Pancreas (tissue), 10 donors: Measurements from ENCODE around the gene SMIM26. TPM values are rescaled to one million over a fixed set of nuclear protein-coding genes. Genes with fewer than 3 reads are reported as not detected.

Experiments used
- ATAC-seq, 4 donors: fragments of 200-7000 bp; cut with Tn5 transposase; one replicate each; pipeline versions ENCODE4 v1.8.0 to v1.9.1; 2020; ENCODE audit warnings: mild to moderate bottlenecking in 4 of 4, moderate library complexity in 4 of 4
- DNase-seq, 6 donors: peaks; one replicate each; pipeline ENCODE4 v3.0.0-alpha.2; 2020
- FAIRE-seq: peaks from 2 replicates; lab custom pipeline; 2012; peaks lifted over from hg19 to GRCh38; lab: Jason Lieb, UNC
- H3K27ac ChIP-seq, 4 donors: fragments of 200-600 bp; sonication (generic); 1 replicate in 3 of 4; 2 replicates in 1 of 4; pipeline versions ENCODE4 v1.5.0 to v1.8.0; 2020
- H3K27me3 ChIP-seq, 4 donors: fragments of 200-600 bp; one replicate each; pipeline ENCODE4 v1.8.0; 2021
- H3K36me3 ChIP-seq, 3 donors: fragments of 200-600 bp; sonication (generic) in 1 of 3; one replicate each; pipeline versions ENCODE4 v1.5.0 to v1.8.0; 2020 to 2021
- H3K4me1 ChIP-seq, 3 donors: fragments of 200-600 bp; one replicate each; pipeline ENCODE4 v1.8.0; 2021
- H3K4me3 ChIP-seq, 4 donors: fragments of 200-600 bp; sonication (generic) in 2 of 4; one replicate each; pipeline versions ENCODE4 v1.5.0 to v1.8.0; 2020 to 2021
- H3K9me3 ChIP-seq, 4 donors: fragments of 200-600 bp; one replicate each; pipeline ENCODE4 v1.8.0; 2021
- CTCF ChIP-seq, 4 donors: fragments of 200-600 bp; sonication (generic) in 3 of 4; IDR thresholded peaks; one replicate each; pipeline versions ENCODE4 v1.5.0 to v1.8.0; 2021; ENCODE audit warnings: antibody characterized with exemption in 4 of 4
- WGBS, 2 donors: extraction: QIAGEN DNeasy Blood & Tissue Kit; methylation state at CpG; one replicate each; pipeline ENCODE4 v1.1.7; 2013; 5-methylcytosine and 5-hydroxymethylcytosine counted together
- intact Hi-C, 3 donors: fragments of 100-400 bp; cut with DNase I; formaldehyde crosslinking; loops; one replicate each; pipeline versions ENCODE4 v1.11.1 to v1.14.2; 2022
- polyA plus RNA-seq, 2 donors: library from polyadenylated mRNA; stranded (reverse); fragments of 200-250 nt; gene quantifications; one replicate each; pipeline ENCODE4 v1.2.3, GENCODE V29; 2013
- total RNA-seq, 6 donors: library from RNA; stranded (reverse); fragmentation: NEBNext Ultra II Directional in 4 of 6; extraction: Animal tissue kit (Norgen Biotek cat#: 25700) in 4 of 6; gene quantifications; one replicate each; pipeline versions ENCODE4 v1.2.1 to v1.2.4, GENCODE V29; 2021 to 2023
- donor health status: healthy with polysubstance abuse.
- donor health status: DM: no; HTN: no; CAD: no; lungs with moderate emphysema.
- donor health status: DM: no; HTN: no; CAD: no.
- donor health status: control.
- donor health status: control.
- donor health status: Bipolar disorder and iron deficiency.
- donor health status: DM: yes; HTN: yes; CAD: no.
- donor health status: DM: no; HTN: no; CAD: no.
- donor health status: DM: no; HTN: no; CAD: no.
- donor health status: DM: yes; HTN: yes; CAD: no.

SMIM26 gene
- total and polyA plus RNA-seq, 8 donors = 28.8 to 109 (median 35.7) TPM

DNA sequence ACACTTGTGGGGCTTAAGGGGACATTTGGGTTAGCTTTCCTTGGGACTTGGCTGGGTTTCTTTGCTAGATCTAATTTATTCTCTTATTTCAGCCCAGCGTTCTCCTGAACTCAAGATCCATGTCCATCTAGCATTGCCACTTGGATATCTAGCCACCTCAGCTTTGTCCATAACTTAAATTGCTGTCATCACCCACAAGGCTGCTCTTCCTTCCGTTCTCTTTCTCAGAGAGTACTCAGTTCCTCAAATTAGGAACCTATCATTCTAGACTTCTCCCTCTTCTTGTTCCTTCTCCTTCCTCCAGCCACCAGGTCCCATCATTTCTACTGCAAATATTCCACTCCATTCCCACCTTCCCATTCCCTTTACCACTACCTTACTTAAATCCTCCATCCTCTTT lies 4.3 kb downstream of the SMIM26 start:
- FAIRE-seq (no peak), ATAC-seq (no peak), DNase-seq (no peak)
- Histone ChIP-seq H3K4me1 (peaks cover under 1 to 8% (median 3%) of the 10 kb centered on the region in 3 donors), H3K9me3 (no peaks in the 10 kb centered on the region), H3K27ac (no peak overlapping the region), H3K27me3 (no peaks in the 10 kb centered on the region), H3K36me3 (no peaks in the 10 kb centered on the region), H3K4me3 (no peak overlapping the region)
- intact Hi-C loops = no loop called here
- 96 to 98% methylated on average over 2 of the region's 2 CpGs for WGBS, 2 donors
- no peak for TF ChIP-seq CTCF (IDR thresholded peaks at IDR 0.05)

DNA sequence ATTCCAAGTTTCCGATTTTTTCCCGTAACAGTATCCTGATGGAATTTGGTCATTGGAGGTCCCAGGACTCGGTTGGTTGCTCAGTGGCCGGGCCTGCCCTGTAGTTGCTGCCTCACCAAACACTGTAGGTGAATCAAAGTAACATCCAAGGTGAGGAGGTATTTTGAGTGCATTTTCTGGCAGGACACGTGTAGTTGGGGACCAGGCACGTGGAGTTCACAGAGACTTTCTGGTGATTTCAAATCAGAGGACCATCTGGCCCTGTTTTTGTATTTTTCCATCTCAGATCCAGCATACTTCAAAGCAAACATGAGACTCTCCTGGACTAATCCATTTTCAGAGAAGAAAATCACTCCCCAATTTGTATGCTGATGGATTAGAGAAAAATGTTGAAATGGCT lies 10.7 kb downstream of the SMIM26 start:
- no peak for TF ChIP-seq CTCF (IDR thresholded peaks at IDR 0.05)
- intact Hi-C loops = no loop called here

DNA sequence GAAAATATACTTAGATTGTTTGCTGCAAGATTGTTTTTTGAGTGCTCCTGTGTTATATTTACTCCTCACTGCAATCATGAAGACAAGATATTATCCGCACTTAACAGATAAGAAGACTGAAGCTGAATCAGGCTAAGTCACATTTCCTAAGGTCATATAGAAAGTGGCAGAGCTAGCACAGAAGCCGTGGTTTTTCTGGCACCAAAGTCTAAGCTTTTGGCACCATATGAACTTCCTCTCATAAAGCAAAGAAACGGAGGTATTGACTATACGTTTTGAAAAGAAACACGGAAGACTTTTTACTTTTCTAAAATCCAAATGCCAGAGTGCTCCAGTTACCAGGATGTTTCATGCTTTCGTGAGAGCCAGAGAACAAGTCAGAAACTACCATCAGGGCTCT lies 11.3 kb downstream of the SMIM26 start:
- Histone ChIP-seq H3K27me3 (no peaks in the 10 kb centered on the region), H3K9me3 (no peaks in the 10 kb centered on the region), H3K27ac (no peak overlapping the region), H3K4me3 (no peak overlapping the region), H3K36me3 (no peaks in the 10 kb centered on the region), H3K4me1 (no peaks in the 10 kb centered on the region)
- intact Hi-C loops = no loop called here
- no peak for TF ChIP-seq CTCF (IDR thresholded peaks at IDR 0.05)
- no peak for DNase-seq
- FAIRE-seq = no peak
- 54 to 56% methylated on average over 6 of the region's 6 CpGs for WGBS, 2 donors
- ATAC-seq = no peak

More for the DNA sequence above, 10.7 kb downstream of the SMIM26 start:
- no peak overlapping the region for H3K27ac ChIP-seq
- no peak for DNase-seq
- ATAC-seq = peak in 1 of 4 donors; percentile 11
- no peak overlapping the region for H3K4me3 ChIP-seq
- H3K36me3 ChIP-seq = no peaks in the 10 kb centered on the region
- H3K4me1 ChIP-seq = no peaks in the 10 kb centered on the region
- FAIRE-seq = no peak
- no peaks in the 10 kb centered on the region for H3K27me3 ChIP-seq
- 68 to 71% methylated on average over 6 of the region's 6 CpGs for WGBS, 2 donors
- H3K9me3 ChIP-seq = no peaks in the 10 kb centered on the region

DNA sequence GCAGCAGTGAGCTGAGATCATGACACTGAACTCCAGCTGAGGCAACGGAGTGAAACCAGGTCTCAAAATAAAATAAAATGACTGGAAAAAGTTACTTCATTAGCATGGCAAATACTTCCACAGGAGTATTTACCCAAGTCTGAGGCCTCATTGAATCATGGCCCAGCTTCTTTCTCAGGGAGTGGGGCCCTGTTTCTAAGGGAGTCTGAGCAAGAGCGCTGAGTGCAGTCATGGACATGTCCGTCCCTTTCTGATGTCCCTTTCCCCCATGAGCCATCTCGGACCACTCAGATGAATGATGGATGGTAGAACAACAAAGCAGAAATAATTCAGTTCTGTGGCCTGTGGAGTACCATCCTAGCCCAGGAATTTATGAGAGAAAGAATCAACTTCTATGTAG lies 12.8 kb downstream of the SMIM26 start:
- TF ChIP-seq CTCF (IDR thresholded peaks at IDR 0.05) = no peak
- ATAC-seq (no peak), FAIRE-seq (no peak), DNase-seq (no peak)
- Histone ChIP-seq H3K4me3 (no peak overlapping the region), H3K36me3 (no peaks in the 10 kb centered on the region), H3K27ac (no peak overlapping the region), H3K9me3 (no peaks in the 10 kb centered on the region), H3K27me3 (no peaks in the 10 kb centered on the region), H3K4me1 (no peaks in the 10 kb centered on the region)
- WGBS, 2 donors = 78 to 85% methylated on average over 4 of the region's 4 CpGs
- intact Hi-C loops = no loop called here

DNA sequence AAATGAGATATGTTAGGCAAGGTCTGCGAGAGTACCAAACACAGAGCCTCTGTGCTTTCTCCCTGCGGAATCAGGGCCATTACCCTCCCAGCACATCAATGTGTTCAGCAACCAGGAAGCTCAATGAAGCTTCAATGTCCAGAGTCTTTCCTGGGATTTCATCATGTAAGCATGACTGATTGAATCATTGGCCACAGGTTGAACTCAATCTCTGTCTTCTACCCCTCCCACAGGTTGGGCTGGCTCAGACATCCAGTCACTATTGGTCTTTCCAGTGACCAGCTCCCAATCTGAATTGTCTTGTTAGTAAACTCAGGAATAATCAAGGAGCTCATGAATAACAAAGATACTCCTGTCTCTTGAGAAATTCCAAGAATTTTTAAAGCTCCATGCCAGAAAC lies 17.9 kb downstream of the SMIM26 start:
- DNase-seq (no peak), ATAC-seq (no peak), FAIRE-seq (no peak)
- no peaks in the 10 kb centered on the region for H3K27me3 ChIP-seq
- no peak overlapping the region for H3K27ac ChIP-seq
- no peak overlapping the region for H3K4me3 ChIP-seq
- no peaks in the 10 kb centered on the region for H3K9me3 ChIP-seq
- intact Hi-C loops = no loop called here
- WGBS, 2 donors = 78% methylated on average over 2 of the region's 2 CpGs
- no peaks in the 10 kb centered on the region for H3K36me3 ChIP-seq
- no peak for TF ChIP-seq CTCF (IDR thresholded peaks at IDR 0.05)
- no peaks in the 10 kb centered on the region for H3K4me1 ChIP-seq
